Measurements from ENCODE around the gene RIMS1. TPM values are rescaled to one million over a fixed set of nuclear protein-coding genes. Genes with fewer than 3 reads are reported as not detected.

The RIMS1 gene
- total and polyA plus RNA-seq, 9 of the 15 experiments (the other 6 are each of a cell fraction or from before 2014, with no cell fraction given): not detected

- H2AFZ ChIP-seq (ENCODE audit: low read depth, low read length): no peak overlapping the region
- H3K36me3 ChIP-seq (ENCODE audit: control insufficient read depth, insufficient read depth, low read length): no peaks in the 10 kb centered on the region
- ATAC-seq (no peak), FAIRE-seq (no peak), DNase-seq (ENCODE audit: extremely low read depth in 1 of 4, low spot score in 3 of 4) (peak in 1 of 4 experiments; percentile 21)
- intact Hi-C loops (cut with micrococcal nuclease) (loop anchor here (1.0 to 2.0 kb wide), 2 partner anchors 550 to 701 kb away; no protein-coding TSS in a partner anchor), in situ Hi-C loops (cut with MboI) (loop anchor here (10.0 to 25.0 kb wide), 2 partner anchors 548 to 700 kb away; no protein-coding TSS in a partner anchor)
- no peak overlapping the region for H3K27ac ChIP-seq (ENCODE audit: extremely low read depth, low read depth, low read length)
- CTCF ChIA-PET (ENCODE audit: low intra/inter-chr PET ratio): interaction anchor here (0.6 to 1.5 kb wide), 2 partner anchors 532 to 702 kb away, joined by 4 to 13 read pairs; no protein-coding TSS in a partner anchor
- no peak overlapping the region for H3K9ac ChIP-seq (ENCODE audit: insufficient read depth in 1 of 2, low read depth in 2 of 2, low read length in 2 of 2)
- H3K27me3 ChIP-seq (ENCODE audit: control insufficient read depth in 2 of 2, insufficient read depth in 2 of 2, low read length in 2 of 2): no peaks in the 10 kb centered on the region
- POLR2A ChIA-PET: no interaction called here
- no peaks in the 10 kb centered on the region for H3K4me1 ChIP-seq (replicated peaks in 1 of 2; ENCODE audit: control insufficient read depth in 2 of 2, insufficient read depth in 2 of 2, low read length in 2 of 2)
- no peak overlapping the region for H3K4me2 ChIP-seq (ENCODE audit: insufficient read depth, low read length)
- H3K79me2 ChIP-seq (ENCODE audit: control insufficient read depth, insufficient read depth, low read length): no peaks in the 10 kb centered on the region
- H3K9me1 ChIP-seq (ENCODE audit: control insufficient read depth, insufficient read depth, low read length): no peaks in the 10 kb centered on the region
- no TSS peak for BruUV-seq (replicated peaks)
- 0% methylated on average over 1 of the region's 1 CpG for WGBS (ENCODE audit: insufficient coverage, low coverage, missing lambda C conversion rate)
- H3K9me3 ChIP-seq (replicated peaks; ENCODE audit: control insufficient read depth, insufficient read depth, low read depth, low read length): no peaks in the 10 kb centered on the region
- H3K4me3 ChIP-seq: no peak overlapping the region
- no peaks in the 10 kb centered on the region for H4K20me1 ChIP-seq (replicated peaks; ENCODE audit: control insufficient read depth, insufficient read depth, low read length)
- TF ChIP-seq SMC3 (conservative IDR thresholded peaks at IDR 0.05; ENCODE audit: insufficient read depth, low read depth, low read length) (0 out of 2 replicates have a peak, but pooled peaks have one; percentile 13), MAFG (tag; conservative IDR thresholded peaks at IDR 0.05) (no peak), ZBTB33 (CRISPR knock-in tag; IDR thresholded peaks at IDR 0.05) (no peak)
- TF ChIP-seq, protein P1, sequence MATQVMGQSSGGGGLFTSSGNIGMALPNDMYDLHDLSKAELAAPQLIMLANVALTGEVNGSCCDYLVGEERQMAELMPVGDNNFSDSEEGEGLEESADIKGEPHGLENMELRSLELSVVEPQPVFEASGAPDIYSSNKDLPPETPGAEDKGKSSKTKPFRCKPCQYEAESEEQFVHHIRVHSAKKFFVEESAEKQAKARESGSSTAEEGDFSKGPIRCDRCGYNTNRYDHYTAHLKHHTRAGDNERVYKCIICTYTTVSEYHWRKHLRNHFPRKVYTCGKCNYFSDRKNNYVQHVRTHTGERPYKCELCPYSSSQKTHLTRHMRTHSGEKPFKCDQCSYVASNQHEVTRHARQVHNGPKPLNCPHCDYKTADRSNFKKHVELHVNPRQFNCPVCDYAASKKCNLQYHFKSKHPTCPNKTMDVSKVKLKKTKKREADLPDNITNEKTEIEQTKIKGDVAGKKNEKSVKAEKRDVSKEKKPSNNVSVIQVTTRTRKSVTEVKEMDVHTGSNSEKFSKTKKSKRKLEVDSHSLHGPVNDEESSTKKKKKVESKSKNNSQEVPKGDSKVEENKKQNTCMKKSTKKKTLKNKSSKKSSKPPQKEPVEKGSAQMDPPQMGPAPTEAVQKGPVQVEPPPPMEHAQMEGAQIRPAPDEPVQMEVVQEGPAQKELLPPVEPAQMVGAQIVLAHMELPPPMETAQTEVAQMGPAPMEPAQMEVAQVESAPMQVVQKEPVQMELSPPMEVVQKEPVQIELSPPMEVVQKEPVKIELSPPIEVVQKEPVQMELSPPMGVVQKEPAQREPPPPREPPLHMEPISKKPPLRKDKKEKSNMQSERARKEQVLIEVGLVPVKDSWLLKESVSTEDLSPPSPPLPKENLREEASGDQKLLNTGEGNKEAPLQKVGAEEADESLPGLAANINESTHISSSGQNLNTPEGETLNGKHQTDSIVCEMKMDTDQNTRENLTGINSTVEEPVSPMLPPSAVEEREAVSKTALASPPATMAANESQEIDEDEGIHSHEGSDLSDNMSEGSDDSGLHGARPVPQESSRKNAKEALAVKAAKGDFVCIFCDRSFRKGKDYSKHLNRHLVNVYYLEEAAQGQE (IDR thresholded peaks at IDR 0.05; ENCODE audit: borderline replicate concordance): peak; percentile 28; the same call in 1 of the 2 replicates
- TF ChIP-seq, protein P1 (CRISPR knock-in tag; IDR thresholded peaks at IDR 0.05; ENCODE audit: low read depth): no peak
- TF ChIP-seq, protein P2, sequence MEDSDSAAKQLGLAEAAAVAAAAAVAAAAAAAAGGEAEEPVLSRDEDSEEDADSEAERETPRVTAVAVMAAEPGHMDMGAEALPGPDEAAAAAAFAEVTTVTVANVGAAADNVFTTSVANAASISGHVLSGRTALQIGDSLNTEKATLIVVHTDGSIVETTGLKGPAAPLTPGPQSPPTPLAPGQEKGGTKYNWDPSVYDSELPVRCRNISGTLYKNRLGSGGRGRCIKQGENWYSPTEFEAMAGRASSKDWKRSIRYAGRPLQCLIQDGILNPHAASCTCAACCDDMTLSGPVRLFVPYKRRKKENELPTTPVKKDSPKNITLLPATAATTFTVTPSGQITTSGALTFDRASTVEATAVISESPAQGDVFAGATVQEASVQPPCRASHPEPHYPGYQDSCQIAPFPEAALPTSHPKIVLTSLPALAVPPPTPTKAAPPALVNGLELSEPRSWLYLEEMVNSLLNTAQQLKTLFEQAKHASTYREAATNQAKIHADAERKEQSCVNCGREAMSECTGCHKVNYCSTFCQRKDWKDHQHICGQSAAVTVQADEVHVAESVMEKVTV (CRISPR knock-in tag; IDR thresholded peaks at IDR 0.05): peak; percentile 27; the same call in 1 of the 2 replicates
- TF ChIP-seq, protein P3, sequence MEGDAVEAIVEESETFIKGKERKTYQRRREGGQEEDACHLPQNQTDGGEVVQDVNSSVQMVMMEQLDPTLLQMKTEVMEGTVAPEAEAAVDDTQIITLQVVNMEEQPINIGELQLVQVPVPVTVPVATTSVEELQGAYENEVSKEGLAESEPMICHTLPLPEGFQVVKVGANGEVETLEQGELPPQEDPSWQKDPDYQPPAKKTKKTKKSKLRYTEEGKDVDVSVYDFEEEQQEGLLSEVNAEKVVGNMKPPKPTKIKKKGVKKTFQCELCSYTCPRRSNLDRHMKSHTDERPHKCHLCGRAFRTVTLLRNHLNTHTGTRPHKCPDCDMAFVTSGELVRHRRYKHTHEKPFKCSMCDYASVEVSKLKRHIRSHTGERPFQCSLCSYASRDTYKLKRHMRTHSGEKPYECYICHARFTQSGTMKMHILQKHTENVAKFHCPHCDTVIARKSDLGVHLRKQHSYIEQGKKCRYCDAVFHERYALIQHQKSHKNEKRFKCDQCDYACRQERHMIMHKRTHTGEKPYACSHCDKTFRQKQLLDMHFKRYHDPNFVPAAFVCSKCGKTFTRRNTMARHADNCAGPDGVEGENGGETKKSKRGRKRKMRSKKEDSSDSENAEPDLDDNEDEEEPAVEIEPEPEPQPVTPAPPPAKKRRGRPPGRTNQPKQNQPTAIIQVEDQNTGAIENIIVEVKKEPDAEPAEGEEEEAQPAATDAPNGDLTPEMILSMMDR (IDR thresholded peaks at IDR 0.05 in 2 of 3, conservative IDR thresholded peaks at IDR 0.05 in 1 of 3; ENCODE audit: insufficient read depth in 2 of 3, low read depth in 1 of 3, low read length in 3 of 3): peak in 1 of 3 experiments; percentile 58; a peak in 2 of 6 replicates
Observed at GRCh38 chr6:72084992-72085569, 198.7 kb downstream of the RIMS1 start.
